ENCODE measurements around the gene SLC9C1.

GRCh38 chr3:112260563-112260962, 33.5 kb downstream of the SLC9C1 start:
- TF ChIP-seq TCF4 (CRISPR knock-in tag; IDR thresholded peaks at IDR 0.05; ENCODE audit: borderline replicate concordance) (no peak), BACH2 (CRISPR knock-in tag; IDR thresholded peaks at IDR 0.05; ENCODE audit: borderline replicate concordance) (no peak)

Data from SK-N-SH treated with all-trans-retinoic acid at 6 μM for 48 hours (cell line).